HepG2 (cell line): ENCODE measurements around the gene PPP2R5C. TPM values are rescaled to one million over a fixed set of nuclear protein-coding genes. Genes with fewer than 3 reads are reported as not detected.

Experiments
- ATAC-seq: fragments of 200-7000 bp; cut with Tn5 transposase; 3 replicates; pipeline ENCODE4 v1.9.1; 2020; ENCODE audit warnings: mild to moderate bottlenecking, moderate library complexity
- BruUV-seq: library from RNA; stranded (reverse); fragments of 400-500 nt; replicated peaks from 2 replicates; lab custom pipeline; 2021; lab: Mats Ljungman, UMichigan
- CTCF ChIA-PET: fragments of 300-600 bp; formaldehyde crosslinking; extraction: SDS; loops from one replicate; lab custom pipeline; 2021; ENCODE audit warnings: low total read pairs, inconsistent platforms, low intra/inter-chr PET ratio; lab: Yijun Ruan, JAX
- POLR2A ChIA-PET: fragments of 350-600 bp; sonication (Branson Sonifier 250); formaldehyde crosslinking; loops from one replicate; lab custom pipeline; 2020; ENCODE audit warnings: antibody characterized with exemption, inconsistent platforms; lab: Yijun Ruan, JAX
- DNase-seq: peaks from one replicate; pipeline ENCODE4 v3.0.0-alpha.2; 2015; ENCODE audit warnings: low spot score
- FAIRE-seq: peaks from 3 replicates; lab custom pipeline; 2011; peaks lifted over from hg19 to GRCh38; lab: Jason Lieb, UNC
- H2AFZ ChIP-seq: one replicate; pipeline ENCODE4 v1.6.1; 2011; ENCODE audit warnings: low read length, inconsistent platforms
- H3K27ac ChIP-seq: fragments of 300-600 bp; 3 replicates; pipeline ENCODE4 v1.8.0; 2011; ENCODE audit warnings: mixed run types, mild to moderate bottlenecking, mixed read lengths, low read length, inconsistent platforms; ENCODE audit not compliant: insufficient read depth; ENCODE audit errors: extremely low read length
- H3K27me3 ChIP-seq, 2 experiments: fragments of 200-600 bp in 1 of 2; 2 replicates in 1 of 2; 3 replicates in 1 of 2; pipeline versions ENCODE4 v1.6.0 to v1.8.0; 2011; ENCODE audit warnings: low read length in 2 of 2, mild to moderate bottlenecking in 2 of 2, moderate library complexity in 2 of 2, inconsistent platforms in 1 of 2; ENCODE audit not compliant: insufficient read depth in 2 of 2, control insufficient read depth in 1 of 2
- H3K36me3 ChIP-seq, 2 experiments: fragments of 200-600 bp in 1 of 2; replicated peaks in 1 of 2; 2 replicates in 1 of 2; 3 replicates in 1 of 2; pipeline versions ENCODE4 v1.5.1 to v1.8.0; 2011; ENCODE audit warnings: low read length in 2 of 2, inconsistent platforms in 1 of 2; ENCODE audit not compliant: insufficient read depth in 2 of 2, control insufficient read depth in 1 of 2
- H3K4me1 ChIP-seq: 2 replicates; pipeline ENCODE4 v1.5.1; 2012; ENCODE audit warnings: low read length, inconsistent platforms; ENCODE audit not compliant: insufficient read depth
- H3K4me2 ChIP-seq: 2 replicates; pipeline ENCODE4 v1.6.0; 2011; ENCODE audit warnings: low read depth, low read length, inconsistent platforms
- H3K4me3 ChIP-seq, 3 experiments: fragments of 200-600 bp in 1 of 3; sonication (generic), shearing (Covaris generic) in 1 of 3; replicated peaks in 1 of 3; 2 replicates each; pipeline ENCODE4 v1.5.1; 2011 to 2016; ENCODE audit warnings: low read length in 3 of 3, inconsistent platforms in 2 of 3, low read depth in 2 of 3, mild to moderate bottlenecking in 2 of 3, control low read depth in 1 of 3, mixed read lengths in 1 of 3; ENCODE audit not compliant: insufficient read depth in 1 of 3
- H3K79me2 ChIP-seq: one replicate; pipeline ENCODE4 v1.6.1; 2011; ENCODE audit warnings: low read length, inconsistent platforms; ENCODE audit not compliant: insufficient read depth
- H3K9ac ChIP-seq: 2 replicates; pipeline ENCODE4 v1.6.0; 2011; ENCODE audit warnings: mild to moderate bottlenecking, low read depth, low read length, inconsistent platforms; ENCODE audit not compliant: insufficient read depth
- H3K9me3 ChIP-seq: 2 replicates; pipeline ENCODE4 v1.5.1; 2012; ENCODE audit warnings: mild to moderate bottlenecking, low read length
- H4K20me1 ChIP-seq: 2 replicates; pipeline ENCODE4 v1.6.0; 2011; ENCODE audit warnings: inconsistent platforms, mild to moderate bottlenecking, low read length, moderate library complexity; ENCODE audit not compliant: insufficient read depth
- BCL3 ChIP-seq: sonication (generic); formaldehyde crosslinking; IDR thresholded peaks from 2 replicates; pipeline ENCODE4 v1.5.1; 2020; ENCODE audit warnings: mild to moderate bottlenecking, missing genetic modification reagents, moderate library complexity
- NFYB ChIP-seq: sonication (generic); formaldehyde crosslinking; IDR thresholded peaks from 2 replicates; pipeline ENCODE4 v1.4.0; 2020; ENCODE audit warnings: missing genetic modification reagents
- PBX3 ChIP-seq: sonication (generic); formaldehyde crosslinking; IDR thresholded peaks from 2 replicates; pipeline ENCODE4 v1.8.1; 2023; ENCODE audit warnings: missing genetic modification reagents, inconsistent platforms, borderline replicate concordance
- SMAD1 ChIP-seq: sonication (generic); formaldehyde crosslinking; IDR thresholded peaks from 2 replicates; pipeline ENCODE4 v1.4.0; 2020; ENCODE audit warnings: missing genetic modification reagents, low read depth, mild to moderate bottlenecking, borderline replicate concordance
- ZBTB8A ChIP-seq: sonication (generic); formaldehyde crosslinking; IDR thresholded peaks from 2 replicates; pipeline ENCODE4 v1.4.0; 2020; ENCODE audit warnings: mild to moderate bottlenecking, low read depth, missing genetic modification reagents, borderline replicate concordance
- ZNF460 ChIP-seq: sonication (generic); formaldehyde crosslinking; IDR thresholded peaks from 2 replicates; pipeline ENCODE4 v1.5.1; 2020; ENCODE audit warnings: missing genetic modification reagents, mild to moderate bottlenecking, borderline replicate concordance
- ZNF724P ChIP-seq: sonication (generic); formaldehyde crosslinking; IDR thresholded peaks from 2 replicates; pipeline ENCODE4 v1.8.0; 2022; ENCODE audit warnings: missing genetic modification reagents, borderline replicate concordance
- ZSCAN30 ChIP-seq: sonication (generic); formaldehyde crosslinking; IDR thresholded peaks from 2 replicates; pipeline ENCODE4 v1.5.0; 2020; ENCODE audit warnings: mild to moderate bottlenecking, missing genetic modification reagents
- WGBS: methylation state at CpG from one replicate; pipeline ENCODE4 v1.1.6; 2017; ENCODE audit warnings: low lambda C conversion rate; 5-methylcytosine and 5-hydroxymethylcytosine counted together
- in situ Hi-C: cut with HindIII; loops from 2 replicates; pipeline ENCODE4 v1.10.0; 2017; ENCODE audit warnings: low pct_unique_long_range_greater_than_20kb; ENCODE audit not compliant: extremely low pct_ligation_motif_present
- intact Hi-C: fragments of 100-400 bp; cut with micrococcal nuclease; formaldehyde crosslinking; loops from one replicate; pipeline ENCODE4 v1.10.0; 2022; ENCODE audit not compliant: unreplicated experiment
- polyA plus RNA-seq, 8 experiments: library from polyadenylated mRNA; depleted of rRNA in 3 of 8; stranded (reverse) in 7 of 8; unstranded in 1 of 8; fragments of >200 nt; fragmentation: Illumina TruSeq in 4 of 8; extraction: Trizol in 4 of 8; gene quantifications; 2 replicates each; pipeline versions ENCODE4 v1.2.1 to v1.2.3, GENCODE V29; 2011 to 2016; ENCODE audit warnings: low read depth in 4 of 8, missing spikeins in 1 of 8, mixed read lengths in 1 of 8; ENCODE audit not compliant: insufficient read depth in 1 of 8
- total RNA-seq, 5 experiments: library from RNA; depleted of rRNA; stranded (reverse); fragments of >200 nt; fragmentation: Illumina TruSeq; extraction: Trizol; gene quantifications; 2 replicates each; pipeline ENCODE4 v1.2.3, GENCODE V29; 2016; ENCODE audit warnings: low read depth in 1 of 5

PPP2R5C gene
- total and polyA plus RNA-seq, 2 of the 13 experiments (the other 11 are each of a cell fraction or from before 2014, with no cell fraction given) = 74.3 to 78.5 TPM

DNA sequence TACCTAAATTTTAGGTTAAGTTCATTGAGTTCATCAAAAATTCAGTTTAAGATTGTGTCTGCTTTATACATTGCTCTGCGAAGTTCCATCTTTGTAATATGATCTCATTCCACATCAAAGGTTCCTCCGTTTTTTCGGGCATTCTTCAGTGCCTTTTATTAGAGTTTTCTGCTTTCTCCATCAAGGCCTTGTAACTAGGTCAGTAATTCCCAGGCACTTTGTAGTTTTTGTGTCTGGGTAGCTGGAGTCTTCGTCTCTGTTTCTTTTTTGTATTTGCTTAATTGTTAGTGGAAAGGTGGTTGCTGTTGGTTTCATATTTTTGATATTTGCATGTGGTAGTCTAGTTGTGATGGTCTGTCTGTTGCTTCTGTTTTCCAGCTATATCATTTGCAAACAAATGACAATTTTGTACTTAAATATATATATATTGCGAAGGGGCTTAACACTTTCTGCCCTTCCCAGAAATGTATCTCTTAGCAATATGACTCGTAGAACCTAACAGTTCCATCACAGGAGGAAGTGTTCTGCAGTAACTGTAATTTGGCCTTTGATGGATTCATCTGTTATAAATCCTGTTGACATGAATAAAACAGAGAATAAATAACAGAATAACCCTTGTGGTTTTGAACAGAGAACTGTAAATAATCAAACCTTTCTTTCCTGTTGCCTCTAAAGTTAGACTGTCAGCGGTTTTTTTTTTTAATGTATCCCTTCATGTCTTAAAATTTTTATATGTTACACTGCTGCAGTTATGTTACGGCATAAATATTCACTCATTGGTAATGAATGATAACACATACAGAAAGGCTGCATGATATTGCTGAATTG, 114.4 kb downstream of the PPP2R5C start:
- intact Hi-C loops (no loop called here), in situ Hi-C loops (no loop called here)
- H3K27ac ChIP-seq = no peak overlapping the region
- DNase-seq (no peak), FAIRE-seq (no peak), ATAC-seq (no peak)
- no peak overlapping the region for H3K4me3 ChIP-seq
- H4K20me1 ChIP-seq = no peaks in the 10 kb centered on the region; the same call in 1 of the 2 replicates
- no peak overlapping the region for H3K4me2 ChIP-seq
- no TSS peak for BruUV-seq
- H3K4me1 ChIP-seq = no peaks in the 10 kb centered on the region
- peaks cover 3 to 9% of the 10 kb centered on the region in 2 experiments; a peak in 4 of 5 replicates for H3K36me3 ChIP-seq
- POLR2A ChIA-PET = no interaction called here
- H3K9me3 ChIP-seq = no peaks in the 10 kb centered on the region
- no peak overlapping the region for H2AFZ ChIP-seq
- WGBS = 96% methylated on average over 8 of the region's 8 CpGs
- TF ChIP-seq ZNF724P (CRISPR knock-in tag) (no peak), BCL3 (no peak), NFYB (no peak), PBX3 (CRISPR knock-in tag) (no peak), ZBTB8A (CRISPR knock-in tag) (no peak), SMAD1 (CRISPR knock-in tag) (no peak), ZNF460 (CRISPR knock-in tag) (no peak), ZSCAN30 (CRISPR knock-in tag) (no peak)
- CTCF ChIA-PET = no interaction called here
- H3K79me2 ChIP-seq = peaks cover 11% of the 10 kb centered on the region
- H3K9ac ChIP-seq = no peak overlapping the region
- H3K27me3 ChIP-seq = no peaks in the 10 kb centered on the region
